OCI-LY3 (cell line): ENCODE data around the gene FRMD1.

Source experiments
- H2AFZ ChIP-seq: fragments of 200-600, 300-600 bp; shearing (Covaris generic); 2 replicates; pipeline ENCODE4 v1.6.0; 2014; ENCODE audit warnings: antibody characterized with exemption, low read depth, low read length
- H3K27ac ChIP-seq: fragments of 200-600, 300-600 bp; sonication (generic); 2 replicates; pipeline ENCODE4 v1.5.1; 2014; ENCODE audit warnings: mild to moderate bottlenecking, low read length, moderate library complexity, mixed read lengths
- H3K27me3 ChIP-seq: fragments of 200-600, 300-600 bp; sonication (generic); 2 replicates; pipeline ENCODE4 v1.6.1; 2014; ENCODE audit warnings: low read depth, low read length, mixed read lengths
- H3K36me3 ChIP-seq: fragments of 200-600, 300-600 bp; sonication (generic); replicated peaks from 2 replicates; pipeline ENCODE3; 2014; ENCODE audit warnings: low read depth, low read length, mixed read lengths
- H3K4me1 ChIP-seq: fragments of 300-600, 200-600 bp; sonication (generic); 2 replicates; pipeline ENCODE4 v1.6.1; 2014; ENCODE audit warnings: low read length, mixed read lengths
- H3K4me2 ChIP-seq: fragments of 200-600, 300-600 bp; sonication (generic); 2 replicates; pipeline ENCODE4 v1.6.1; 2014; ENCODE audit warnings: low read length, mixed read lengths
- H3K4me3 ChIP-seq: fragments of 300-600, 200-600 bp; sonication (generic); 2 replicates; pipeline ENCODE4 v1.5.1; 2014; ENCODE audit warnings: antibody characterized with exemption, mild to moderate bottlenecking, low read length, moderate library complexity
- H3K79me2 ChIP-seq: fragments of 300-600, 200-600 bp; shearing (Covaris generic); 2 replicates; pipeline ENCODE4 v1.6.1; 2014; ENCODE audit warnings: mild to moderate bottlenecking, low read length, mixed read lengths
- H3K9ac ChIP-seq: fragments of 300-600, 200-600 bp; shearing (Covaris generic); 2 replicates; pipeline ENCODE4 v1.6.0; 2014; ENCODE audit warnings: mild to moderate bottlenecking, low read length, moderate library complexity
- H3K9me3 ChIP-seq: fragments of 200-600, 300-600 bp; shearing (Covaris generic); 2 replicates; pipeline ENCODE4 v1.6.1; 2014; ENCODE audit warnings: low read length, mixed read lengths; ENCODE audit not compliant: insufficient read depth
- H4K20me1 ChIP-seq: fragments of 200-600, 300-600 bp; sonication (generic); 2 replicates; pipeline ENCODE4 v1.6.1; 2016; ENCODE audit warnings: low read length, mixed read lengths; ENCODE audit not compliant: insufficient read depth
- CTCF ChIP-seq: fragments of 200-600, 300-600 bp; sonication (generic); IDR thresholded peaks from 2 replicates; pipeline ENCODE4 v1.5.1; 2014; ENCODE audit warnings: antibody characterized with exemption, low read length, low read depth
- EZH2phosphoT487 ChIP-seq: fragments of 200-600 bp; shearing (Covaris generic); IDR thresholded peaks from 2 replicates; pipeline ENCODE4 v1.6.1; 2018; ENCODE audit warnings: antibody characterized with exemption, mixed run types, low read depth

FRMD1 gene

GRCh38 chr6:168027521-168027920 is 51.5 kb downstream of the FRMD1 start:
- TF ChIP-seq EZH2phosphoT487 (no peak), CTCF (no peak)
- no peaks in the 10 kb centered on the region for H3K9me3 ChIP-seq
- H3K36me3 ChIP-seq = no peaks in the 10 kb centered on the region
- H3K79me2 ChIP-seq = no peaks in the 10 kb centered on the region
- no peak overlapping the region for H3K27ac ChIP-seq
- peaks cover 9% of the 10 kb centered on the region for H3K4me1 ChIP-seq
- H4K20me1 ChIP-seq = no peaks in the 10 kb centered on the region
- H3K27me3 ChIP-seq = no peaks in the 10 kb centered on the region
- H3K4me3 ChIP-seq = no peak overlapping the region
- H3K4me2 ChIP-seq = no peak overlapping the region
- no peak overlapping the region for H3K9ac ChIP-seq
- no peak overlapping the region for H2AFZ ChIP-seq

- Histone ChIP-seq H3K79me2 (no peaks in the 10 kb centered on the region), H3K36me3 (no peaks in the 10 kb centered on the region), H3K27ac (no peak overlapping the region), H3K4me1 (peaks cover 9% of the 10 kb centered on the region), H4K20me1 (no peaks in the 10 kb centered on the region), H2AFZ (no peak overlapping the region), H3K27me3 (no peaks in the 10 kb centered on the region), H3K9me3 (no peaks in the 10 kb centered on the region), H3K4me2 (no peak overlapping the region), H3K9ac (no peak overlapping the region), H3K4me3 (no peak overlapping the region)
- TF ChIP-seq CTCF (no peak), EZH2phosphoT487 (no peak)
Measured at GRCh38 chr6:168026925-168027324, 52.1 kb downstream of the FRMD1 start.

- Histone ChIP-seq H4K20me1 (no peaks in the 10 kb centered on the region), H3K27me3 (no peaks in the 10 kb centered on the region), H3K79me2 (no peaks in the 10 kb centered on the region), H3K4me3 (no peak overlapping the region), H2AFZ (no peak overlapping the region; the same call in 1 of the 2 replicates), H3K36me3 (no peaks in the 10 kb centered on the region), H3K4me1 (peaks cover 9% of the 10 kb centered on the region), H3K4me2 (peak overlapping the region; percentile 15; the same call in 1 of the 2 replicates), H3K9me3 (no peaks in the 10 kb centered on the region), H3K27ac (no peak overlapping the region), H3K9ac (no peak overlapping the region)
- TF ChIP-seq CTCF = no peak
Measured at GRCh38 chr6:168025831-168026710, 52.9 kb downstream of the FRMD1 start.

GRCh38 chr6:168024951-168025510 is 54.0 kb downstream of the FRMD1 start:
- Histone ChIP-seq H3K9me3 (no peaks in the 10 kb centered on the region), H2AFZ (no peak overlapping the region), H3K27me3 (no peaks in the 10 kb centered on the region), H3K4me2 (no peak overlapping the region), H3K27ac (no peak overlapping the region), H3K4me3 (no peak overlapping the region), H4K20me1 (no peaks in the 10 kb centered on the region), H3K9ac (no peak overlapping the region), H3K36me3 (no peaks in the 10 kb centered on the region), H3K79me2 (no peaks in the 10 kb centered on the region), H3K4me1 (peaks cover 9% of the 10 kb centered on the region)
- TF ChIP-seq CTCF (no peak), EZH2phosphoT487 (no peak)
